ENCODE data around the gene CDH23.

Gene CDH23

DNA sequence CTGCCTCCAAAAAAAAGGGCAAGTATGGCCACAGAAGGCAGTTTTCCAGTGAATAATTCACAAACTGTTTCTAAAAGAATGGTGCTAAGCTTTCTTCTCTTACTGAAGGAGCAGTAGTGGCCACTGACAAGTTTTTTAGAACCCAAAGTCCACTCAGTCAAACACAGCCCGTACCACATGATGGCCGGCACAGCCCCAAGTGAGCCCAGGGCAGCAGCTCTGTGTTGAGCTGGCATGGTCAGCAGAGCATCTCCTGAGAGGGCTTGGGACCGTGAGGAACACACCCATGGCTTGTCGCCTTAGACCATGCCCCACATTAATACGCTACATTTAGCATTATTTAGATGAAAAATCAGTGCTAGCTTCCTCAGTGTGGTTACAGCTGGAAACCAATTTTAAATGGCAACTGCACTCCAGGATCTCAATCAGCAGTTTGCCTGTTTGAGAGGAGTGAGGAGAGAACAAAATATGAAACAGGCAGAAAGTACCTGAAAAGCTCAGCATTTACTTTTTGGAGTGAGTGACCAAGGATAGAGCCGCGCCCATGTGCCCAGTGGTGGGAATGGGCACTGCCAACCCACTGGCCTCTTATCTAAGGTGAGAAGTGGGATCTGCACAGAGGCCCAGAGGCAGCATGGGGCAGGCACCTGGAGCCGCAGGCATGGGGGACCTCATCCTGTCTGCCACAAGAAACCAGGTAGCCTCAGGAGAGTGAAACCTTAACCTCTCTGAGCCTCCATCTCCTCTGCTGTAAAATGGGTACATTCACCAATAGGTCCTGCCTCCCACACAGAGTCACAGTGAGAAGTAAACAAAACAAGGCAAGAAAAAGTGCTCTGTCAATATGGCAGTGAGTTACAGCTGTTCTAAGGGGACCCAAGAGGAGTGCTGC, 437.0 kb downstream of the CDH23 start:
- no peak for DNase-seq

DNA sequence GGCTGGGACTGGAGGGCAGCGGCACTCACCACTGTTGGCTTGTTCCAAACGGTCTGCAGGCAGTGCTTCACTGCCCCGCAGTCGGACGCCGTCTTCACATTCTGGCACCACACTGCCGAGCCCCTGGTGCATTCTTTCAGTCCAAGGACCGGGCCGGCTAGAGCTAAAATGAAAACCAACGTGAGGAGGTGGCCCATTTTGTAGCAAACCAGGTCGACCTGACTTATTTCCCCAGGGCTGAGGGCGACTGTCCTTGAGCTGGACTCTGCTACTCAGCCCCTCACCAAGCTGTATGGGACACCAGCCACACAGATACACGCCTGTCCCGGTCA, 437.6 kb downstream of the CDH23 start:
- no peak for DNase-seq

DNA sequence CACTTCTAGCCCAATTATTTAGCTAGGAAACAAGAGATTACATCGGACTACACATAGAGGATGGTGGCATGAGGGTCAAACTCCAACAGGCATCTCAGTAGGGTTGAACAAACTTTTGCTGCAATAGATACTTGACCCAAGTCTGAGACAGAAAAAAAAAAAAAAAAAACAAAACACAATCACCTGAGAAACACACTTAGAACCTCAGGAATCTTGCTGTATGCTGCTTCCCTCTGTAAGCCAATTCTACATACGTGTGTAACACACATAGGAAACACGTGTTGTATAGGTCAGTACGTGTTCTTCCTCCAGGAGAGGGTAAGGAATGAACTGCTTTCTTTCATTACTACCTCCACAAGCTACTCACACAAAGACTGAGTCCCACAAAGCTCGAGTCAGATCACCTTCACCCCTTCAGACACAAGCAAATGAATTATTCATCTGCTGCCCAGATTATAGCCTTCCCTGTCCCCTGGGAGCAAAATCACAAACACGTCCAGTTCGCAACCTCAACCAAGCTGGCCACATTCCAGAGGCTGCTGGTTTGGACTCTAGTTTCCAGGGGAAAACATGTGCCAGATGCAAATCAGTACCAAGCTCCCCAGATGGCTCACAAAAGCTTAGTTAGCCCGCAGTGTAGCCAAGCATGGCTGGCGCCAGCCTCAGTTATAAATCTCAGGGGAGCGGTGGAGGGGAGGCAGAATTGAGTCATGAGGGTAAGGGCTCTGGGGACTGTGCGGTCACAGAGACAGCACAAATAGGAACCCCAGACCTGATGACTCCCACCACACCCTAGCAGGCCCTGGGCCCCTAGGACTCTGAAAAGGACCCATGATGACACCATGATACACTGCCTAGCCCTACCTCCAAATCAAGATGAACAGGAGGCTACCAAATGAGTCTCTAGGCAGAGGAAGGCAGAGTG, 439.2 kb downstream of the CDH23 start:
- no peak for DNase-seq

DNA sequence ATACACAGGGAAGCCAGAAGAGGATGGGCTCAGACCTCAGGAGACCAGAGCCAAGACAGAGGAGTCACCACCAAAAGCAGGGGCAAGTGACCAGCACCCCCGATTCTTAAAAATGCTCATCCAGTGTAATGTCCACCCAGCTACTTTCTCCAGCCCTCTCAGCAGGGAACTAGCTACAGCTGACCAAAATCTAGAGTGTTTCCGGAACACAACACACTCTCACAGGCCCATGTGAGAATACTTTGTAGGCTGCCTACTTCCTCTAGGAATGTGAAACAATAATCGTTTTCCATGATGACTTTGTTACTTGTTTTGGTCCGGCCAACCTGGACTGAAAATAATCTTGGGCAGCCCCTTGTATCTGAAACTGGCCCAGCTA, 439.9 kb downstream of the CDH23 start:
- no peak for DNase-seq

DNA sequence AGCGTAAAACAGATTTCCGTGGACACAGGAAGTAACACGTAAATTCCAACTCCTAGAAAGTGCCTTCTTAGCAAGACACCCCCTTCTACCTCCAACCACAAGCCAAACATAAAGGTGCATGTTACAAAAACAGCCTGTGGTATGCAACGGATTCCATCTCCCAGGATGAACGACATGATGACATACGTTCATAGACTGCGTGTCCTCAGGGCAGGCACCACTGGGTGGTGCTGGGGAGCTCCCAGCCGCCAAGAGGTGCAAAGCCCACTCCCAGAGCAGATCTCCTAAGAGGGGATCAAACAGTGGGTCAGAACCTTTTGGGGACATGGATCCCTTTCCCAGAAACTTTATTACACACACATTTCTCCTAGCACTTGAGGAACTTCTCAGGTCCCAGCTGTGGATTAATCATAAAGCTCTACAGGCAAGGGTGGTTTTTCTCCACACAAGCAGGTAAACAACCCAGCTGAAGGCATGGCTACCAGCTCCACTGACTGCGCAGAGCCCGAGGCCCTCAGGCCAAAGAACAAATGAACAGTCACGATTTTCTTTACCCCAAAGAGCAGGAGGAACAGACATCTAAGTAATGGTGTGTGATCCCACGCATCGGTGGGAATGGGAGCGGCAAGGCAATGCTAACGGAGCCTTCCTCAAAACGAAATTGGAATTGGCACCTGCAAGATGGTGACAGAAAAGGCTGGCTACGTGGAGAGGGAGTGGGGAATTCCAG, 440.5 kb downstream of the CDH23 start:
- DNase-seq = no peak

DNA sequence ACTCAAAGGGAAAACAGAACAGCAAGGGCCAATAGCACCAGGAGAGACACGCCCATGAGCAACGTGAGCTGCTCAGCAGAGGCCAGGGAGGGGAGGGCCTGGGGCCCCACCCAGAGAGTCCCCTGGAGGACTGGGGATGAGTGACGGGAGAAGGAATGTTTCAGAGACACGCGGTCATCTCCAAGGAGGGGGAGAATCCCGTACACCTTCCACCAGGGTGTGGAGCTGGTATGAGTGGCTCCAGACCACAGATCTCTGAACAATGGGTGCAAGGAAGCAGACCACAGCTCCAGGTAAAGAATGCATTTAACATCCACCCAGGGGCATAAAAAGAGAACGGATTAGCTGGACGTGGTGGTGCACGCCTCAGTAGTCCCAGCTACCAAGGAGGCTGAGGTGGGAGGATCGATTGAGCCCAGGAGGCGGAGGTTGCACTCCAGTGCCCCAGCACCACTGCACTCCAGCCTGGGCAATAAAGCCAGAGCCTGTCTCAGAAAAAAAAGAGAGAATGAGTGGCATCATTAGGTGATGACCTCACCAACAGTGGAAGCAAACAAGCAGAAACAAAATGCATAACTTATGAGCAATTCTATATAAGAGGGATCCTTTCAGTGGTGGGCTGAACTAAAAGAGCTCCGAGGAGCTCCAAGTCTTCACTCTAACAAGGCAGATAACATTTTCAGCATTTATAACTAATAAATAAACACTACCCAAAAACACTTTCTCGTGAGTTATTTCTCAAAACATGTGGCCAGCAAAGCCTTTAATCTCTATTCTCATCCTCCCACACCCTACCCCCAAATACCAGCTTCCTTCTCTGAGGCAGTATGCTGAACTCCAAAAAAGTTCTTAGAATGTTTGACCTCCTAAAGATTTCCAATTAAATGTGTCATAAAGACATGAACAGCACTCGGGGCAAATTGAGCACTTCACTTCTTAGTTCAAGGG, 441.8 kb downstream of the CDH23 start:
- DNase-seq = no peak

DNA sequence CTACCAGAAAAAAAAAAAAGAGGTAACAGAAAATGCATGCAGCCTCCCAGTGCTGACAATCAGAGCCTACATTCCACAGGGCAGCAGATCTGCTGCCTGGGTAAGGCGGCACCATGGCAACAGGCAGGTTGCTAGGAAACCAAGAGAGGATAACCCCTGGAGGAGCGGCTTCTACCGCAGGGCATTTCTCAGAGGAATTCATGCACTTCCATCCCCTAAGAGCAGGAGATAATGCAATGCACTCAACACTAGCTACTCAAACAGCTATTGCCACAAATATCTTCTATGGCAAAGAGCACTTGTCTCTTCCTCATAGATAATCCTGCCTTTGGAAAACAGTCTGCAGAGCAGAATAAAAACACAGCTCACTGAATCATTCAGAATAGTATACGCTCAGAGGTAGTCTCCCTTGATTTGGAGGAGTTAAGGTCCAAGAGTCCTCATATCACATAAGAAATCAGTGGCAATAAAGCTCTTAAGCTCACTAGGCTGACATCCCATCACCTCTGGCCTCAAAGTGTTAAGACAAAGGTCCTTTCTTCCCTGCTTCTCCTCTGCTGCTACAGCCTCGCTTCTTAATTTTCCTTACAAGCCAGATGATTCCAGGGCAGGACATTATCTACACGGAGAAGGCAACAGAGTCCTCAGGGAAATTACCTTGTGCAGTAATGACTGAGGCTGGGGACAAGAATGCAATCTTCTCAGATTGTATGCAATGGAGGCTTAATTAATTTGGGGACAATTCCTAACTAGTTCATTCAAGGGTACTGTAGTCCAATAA, 443.6 kb downstream of the CDH23 start:
- no peak for DNase-seq

DNA sequence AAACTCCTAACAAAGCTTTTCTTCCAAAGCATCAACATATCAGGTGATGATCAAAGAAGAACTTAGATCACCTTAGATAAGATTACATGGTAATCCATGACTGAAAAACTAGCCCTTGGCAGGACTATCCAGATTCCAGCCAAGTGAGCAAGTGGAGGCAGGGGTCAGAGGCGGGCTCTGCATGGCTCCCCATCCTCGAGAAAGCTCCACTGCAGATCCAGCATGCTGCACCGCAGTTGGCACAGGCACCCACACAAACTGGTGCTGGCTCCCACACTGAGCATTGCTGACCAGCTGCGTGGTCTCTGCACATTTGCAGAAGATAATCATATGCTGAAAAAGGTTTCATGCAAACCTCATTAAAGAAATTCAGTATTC, 444.2 kb downstream of the CDH23 start:
- no peak for DNase-seq

DNA sequence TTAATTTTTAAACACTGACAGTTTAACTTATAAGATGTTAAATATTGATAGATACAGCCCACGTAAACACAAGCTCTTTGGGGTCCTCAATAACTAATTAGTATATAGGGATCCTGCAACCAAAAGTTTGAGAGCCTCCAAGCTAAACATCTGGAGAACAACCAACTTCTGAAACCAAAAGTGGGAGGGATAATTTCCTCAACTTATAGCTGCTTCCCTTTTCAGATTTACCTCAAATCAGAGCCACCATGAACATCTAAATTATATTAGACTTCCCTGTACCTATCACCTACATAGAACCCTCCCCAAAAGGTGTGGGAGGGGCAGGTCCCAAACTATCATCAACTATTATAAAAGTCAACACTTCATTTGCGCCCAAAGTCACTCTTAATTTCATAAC, 445.7 kb downstream of the CDH23 start:
- no peak for DNase-seq

DNA sequence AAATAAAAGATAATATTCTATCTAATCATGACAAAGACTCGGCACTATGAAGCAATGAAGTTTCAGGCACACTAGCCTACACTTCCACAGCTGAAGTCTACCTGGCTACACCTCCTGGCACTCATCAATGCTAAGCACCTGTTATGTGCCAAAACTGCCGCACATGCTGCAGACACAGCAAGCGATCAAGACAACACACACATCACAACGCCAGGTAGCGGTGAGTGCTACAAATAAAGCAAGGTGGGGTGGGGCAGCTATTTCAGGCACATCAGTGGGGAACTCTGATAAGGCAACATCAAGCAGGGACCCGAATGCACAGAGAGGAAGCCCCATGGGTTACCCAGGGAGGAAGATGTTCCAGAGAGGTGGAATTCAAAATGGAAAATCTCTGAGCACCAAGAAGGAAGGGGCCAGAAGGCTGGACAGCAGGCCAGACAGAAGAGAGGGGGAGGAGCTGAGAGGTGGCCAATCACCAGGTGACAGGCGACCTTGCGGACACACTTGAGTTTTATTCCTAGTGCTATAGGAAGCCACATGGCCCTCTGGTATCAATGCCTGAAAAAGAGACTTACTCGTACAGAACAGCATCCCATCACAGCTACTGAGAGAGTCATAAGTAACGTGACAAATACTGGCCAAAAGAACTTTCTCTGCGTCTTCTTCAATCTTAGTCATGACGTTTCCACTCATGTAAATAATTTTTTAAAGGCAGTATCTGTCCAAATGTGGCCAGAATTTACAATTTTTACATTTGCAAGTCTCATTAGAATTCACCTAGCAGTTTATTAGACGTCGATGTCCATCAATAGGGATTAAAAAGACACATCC, 446.4 kb downstream of the CDH23 start:
- no peak for DNase-seq

DNA sequence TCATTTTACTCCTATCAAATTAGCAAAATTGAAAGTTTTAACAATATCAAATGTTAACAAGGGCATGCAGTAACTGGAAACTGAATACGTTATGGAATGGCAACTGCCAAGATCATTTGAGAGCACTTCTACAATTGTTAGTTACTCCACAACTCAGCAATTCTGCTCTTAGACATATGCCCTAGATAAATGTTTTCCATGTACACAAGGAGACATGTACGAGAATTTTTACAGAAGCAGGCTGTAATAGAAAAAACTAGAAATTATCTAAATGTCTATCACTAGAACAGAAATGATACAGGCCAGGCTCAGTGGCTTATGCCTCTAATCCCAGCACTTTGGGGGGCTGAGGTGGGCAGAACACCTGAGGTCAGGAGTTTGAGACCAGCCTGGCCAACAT, 447.4 kb downstream of the CDH23 start:
- DNase-seq = no peak

DNA sequence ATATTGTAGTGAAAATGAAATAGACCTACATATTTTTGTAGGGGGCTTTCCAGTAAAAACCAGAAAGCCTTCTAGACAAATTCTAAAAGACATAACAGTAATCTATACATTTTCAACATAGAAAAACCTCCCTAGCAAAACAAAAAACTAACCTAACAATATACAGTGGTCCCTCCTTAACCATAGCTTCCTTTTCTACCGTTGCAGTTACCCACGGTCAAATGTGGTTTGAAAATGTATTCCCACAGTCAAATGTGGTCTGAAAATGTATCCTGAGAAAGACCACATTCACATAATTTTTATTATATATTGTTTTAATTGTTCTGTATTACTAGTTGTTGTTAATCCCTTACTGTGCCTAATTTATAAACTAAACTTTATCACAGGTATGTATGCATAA, 448.0 kb downstream of the CDH23 start:
- DNase-seq = no peak

DNA sequence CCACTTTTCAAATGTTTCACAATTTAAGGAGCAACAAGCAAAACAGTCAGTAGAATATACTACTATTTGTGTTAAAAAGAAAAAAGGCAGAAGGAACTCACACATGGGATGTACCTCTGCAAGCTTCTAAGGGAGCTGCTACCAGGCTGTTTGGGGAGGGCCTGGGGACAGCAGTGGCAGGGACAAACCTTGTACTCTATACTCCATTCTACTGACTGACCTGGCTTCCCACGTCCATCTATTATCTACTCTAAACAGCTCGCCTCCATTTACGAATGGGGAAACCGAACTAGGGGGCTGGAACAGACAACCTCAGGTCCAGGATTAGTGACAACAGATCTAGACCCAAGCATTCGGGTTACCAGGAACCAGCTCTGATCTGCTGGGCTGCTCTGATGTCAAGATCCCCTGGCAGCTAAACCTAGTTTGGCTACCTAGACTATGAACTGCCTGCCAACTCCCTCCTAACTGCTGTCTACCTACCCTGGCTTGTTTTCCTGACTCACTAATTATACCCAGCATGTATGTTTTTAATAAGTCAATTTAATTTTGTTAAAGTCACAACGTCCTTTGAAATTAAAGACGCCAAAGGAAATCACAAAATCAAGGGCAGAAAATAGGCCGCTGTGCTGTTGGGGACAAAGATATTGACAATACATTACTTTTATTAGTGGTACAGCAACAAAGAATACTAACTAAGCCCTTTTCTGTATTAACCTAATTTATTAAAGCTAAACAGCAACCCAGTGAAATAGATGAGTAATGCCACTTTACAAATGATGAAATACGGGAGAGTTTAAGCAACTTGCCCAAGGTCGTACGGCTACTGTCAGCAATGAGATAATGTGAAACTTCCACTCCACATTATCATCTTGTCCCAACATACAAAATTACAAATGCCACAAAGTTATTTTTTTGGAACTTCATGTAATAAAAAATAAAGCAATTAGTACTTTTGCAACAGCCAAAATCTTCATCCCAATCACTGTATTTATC, 449.0 kb downstream of the CDH23 start:
- DNase-seq = no peak

DNA sequence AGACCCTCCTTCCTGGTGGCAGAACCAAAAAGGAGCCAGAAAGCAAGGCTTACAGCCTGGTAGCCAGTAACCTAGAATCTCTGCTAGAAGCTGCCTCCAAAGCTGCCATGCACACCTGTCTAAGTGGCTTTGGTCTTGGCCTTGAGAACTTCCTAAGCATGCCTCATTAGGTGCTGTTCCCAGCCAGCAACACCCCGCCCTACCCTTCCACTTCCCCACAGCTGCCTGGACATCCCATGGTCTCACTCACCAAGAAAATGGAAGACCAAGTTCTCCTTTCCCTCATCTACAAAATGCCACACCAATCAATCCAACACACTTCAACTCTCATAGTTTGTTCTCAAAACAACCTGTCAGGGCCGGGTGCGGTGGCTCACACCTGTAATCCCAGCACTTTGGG, 450.1 kb downstream of the CDH23 start:
- no peak for DNase-seq

DNA sequence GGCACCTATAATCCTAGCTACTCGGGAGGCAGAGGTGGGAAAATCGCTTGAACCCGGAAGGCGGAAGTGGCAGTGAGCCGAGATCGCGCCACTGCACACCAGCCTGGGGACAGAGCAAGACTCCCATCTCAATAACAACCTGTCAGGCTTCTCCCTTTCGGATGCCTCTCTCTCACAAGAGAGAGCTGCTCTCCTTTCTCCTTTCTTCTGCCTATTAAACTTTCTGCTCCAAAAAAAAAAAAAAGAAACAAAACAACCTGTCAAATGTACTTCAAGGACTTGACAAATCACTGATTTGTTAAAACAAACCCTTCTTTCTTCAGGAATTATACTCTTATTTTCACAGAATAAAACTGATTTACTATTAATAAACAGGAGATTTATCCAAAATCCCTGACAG, 450.7 kb downstream of the CDH23 start:
- no peak for DNase-seq

DNA sequence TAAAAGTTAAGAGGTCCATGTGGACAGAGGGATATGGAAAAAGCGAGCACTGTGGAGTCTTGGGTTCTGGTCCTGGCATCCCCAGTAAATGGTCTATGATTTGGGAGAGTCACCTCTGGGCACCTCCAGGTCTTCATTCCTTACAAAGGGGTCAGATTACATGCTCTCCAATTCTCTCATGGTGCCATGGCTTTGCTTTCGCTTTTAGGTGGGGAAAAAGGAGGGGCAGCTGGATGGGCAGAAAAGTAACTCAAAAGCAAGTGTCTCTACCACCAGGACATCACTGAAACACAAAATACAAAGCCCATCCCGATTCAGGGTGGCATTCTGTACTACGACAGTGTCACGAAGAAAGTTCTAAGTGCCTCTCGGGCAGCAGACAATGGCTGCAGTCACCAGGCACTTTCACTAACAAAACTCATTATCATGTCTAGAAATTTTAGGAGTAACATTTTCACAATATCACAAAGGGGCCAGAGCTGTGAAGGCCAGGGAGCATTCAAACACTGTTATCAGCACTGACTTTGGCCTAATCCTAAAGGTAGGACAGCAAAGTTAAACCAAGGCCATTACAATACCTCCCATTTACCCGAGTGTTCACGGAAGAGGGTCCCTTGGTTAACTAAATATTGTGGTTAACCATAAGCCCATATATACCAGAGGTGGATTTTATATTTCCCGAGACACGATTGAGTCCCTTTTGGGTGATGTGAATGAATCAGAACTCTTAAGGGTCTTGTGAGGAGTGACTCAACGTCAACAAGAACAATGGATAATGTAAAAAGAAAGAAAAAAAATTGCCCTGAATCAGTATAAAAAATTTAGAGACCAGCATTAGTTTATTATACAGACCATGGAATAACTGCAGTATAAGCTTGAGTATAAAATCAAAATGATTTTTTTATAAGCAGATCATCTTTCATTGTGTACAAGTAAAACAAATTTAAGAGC, 451.9 kb downstream of the CDH23 start:
- DNase-seq = no peak

DNA sequence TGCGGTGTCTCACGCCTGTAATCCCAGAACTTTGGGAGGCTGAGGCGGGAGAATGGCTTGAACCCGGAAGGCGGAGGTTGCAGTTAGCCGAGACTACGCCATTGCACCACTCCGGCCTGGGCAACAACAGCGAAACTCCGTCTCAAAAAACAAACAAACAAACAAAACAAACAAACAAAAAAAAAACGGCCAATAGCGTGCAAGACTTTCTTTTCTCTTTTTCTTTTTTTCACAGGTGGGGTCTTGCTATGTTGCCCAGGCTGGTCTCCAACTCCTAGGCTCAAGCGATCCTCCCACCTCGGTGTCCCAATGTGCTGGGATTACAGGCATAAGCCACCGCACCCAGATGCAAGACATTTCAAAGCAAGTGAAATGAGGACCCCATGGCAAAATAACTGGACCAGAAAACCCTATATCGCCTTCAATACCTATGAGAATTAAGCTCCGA, 452.8 kb downstream of the CDH23 start:
- no peak for DNase-seq

Data from CD4-positive, alpha-beta T cell treated with Interleukin-4 for 4 hours (primary cell).